Thyroid gland (tissue), 4 donors: Measurements from ENCODE around the gene PLPP1. TPM values are rescaled to one million over a fixed set of nuclear protein-coding genes. Genes with fewer than 3 reads are reported as not detected.

Experiments
- DNase-seq, 2 donors: peaks; one replicate each; pipeline ENCODE4 v3.0.0-alpha.2; 2019
- H3K27ac ChIP-seq, 3 donors: fragments of 200-600 bp; sonication (generic); 1 replicate in 2 of 3; 2 replicates in 1 of 3; pipeline ENCODE4 v1.5.1; 2016 to 2019; ENCODE audit warnings: mild to moderate bottlenecking in 1 of 3, moderate library complexity in 1 of 3
- H3K27me3 ChIP-seq: fragments of 200-600 bp; sonication (generic); one replicate; pipeline ENCODE4 v1.5.1; 2019
- H3K36me3 ChIP-seq, 2 donors: fragments of 200-600 bp; sonication (generic); one replicate each; pipeline ENCODE4 v1.5.1; 2016 to 2019
- H3K4me1 ChIP-seq, 2 donors: fragments of 200-600 bp; sonication (generic); one replicate each; pipeline ENCODE4 v1.5.1; 2017 to 2019
- H3K4me3 ChIP-seq, 3 donors: fragments of 200-600 bp; sonication (generic); replicated peaks in 1 of 3; 1 replicate in 2 of 3; 2 replicates in 1 of 3; pipeline ENCODE4 v1.5.1; 2016; ENCODE audit warnings: mild to moderate bottlenecking in 1 of 3
- H3K9me3 ChIP-seq: fragments of 200-600 bp; sonication (generic); one replicate; pipeline ENCODE4 v1.5.1; 2017
- POLR2A ChIP-seq, 2 donors: fragments of 450-650 bp; IDR thresholded peaks; one replicate each; pipeline ENCODE4 v1.6.1; 2017; ENCODE audit warnings: antibody characterized with exemption in 2 of 2, mild to moderate bottlenecking in 2 of 2, moderate library complexity in 1 of 2
- WGBS, 2 donors: methylation state at CpG; one replicate each; pipeline ENCODE4 v1.1.5; 2017; 5-methylcytosine and 5-hydroxymethylcytosine counted together
- intact Hi-C: fragments of 100-400 bp; cut with DNase I; formaldehyde crosslinking; loops from one replicate; pipeline ENCODE4 v1.15.1; 2023
- total RNA-seq, 4 donors: library from RNA; depleted of rRNA; stranded (reverse); fragments of >200 nt; gene quantifications; one replicate each; pipeline ENCODE4 v1.2.3, GENCODE V29; 2016
- TF ChIP-seq, protein P1 (sequence below), 6 experiments: fragments of 200-600 bp in 3 of 6; fragments of 450-650 bp in 3 of 6; sonication (generic) in 3 of 6; IDR thresholded peaks; one replicate each; pipeline ENCODE4 v1.5.1; 2016 to 2019; ENCODE audit warnings: antibody characterized with exemption in 6 of 6, mild to moderate bottlenecking in 2 of 6, inconsistent platforms in 1 of 6, moderate library complexity in 1 of 6

Gene PLPP1
- total RNA-seq, 4 donors from 2014 or later: 172 to 284 (median 248) TPM

- Histone ChIP-seq H3K4me3 (no peak overlapping the region), H3K4me1 (no peaks in the 10 kb centered on the region), H3K9me3 (no peaks in the 10 kb centered on the region), H3K27me3 (no peaks in the 10 kb centered on the region), H3K27ac (no peak overlapping the region), H3K36me3 (peaks cover 0 to 11% of the 10 kb centered on the region in 2 donors)
- intact Hi-C loops: no loop called here
- WGBS, 2 donors: 100% methylated on average over 1 of the region's 1 CpG
- DNase-seq: no peak
- TF ChIP-seq, protein P1, sequence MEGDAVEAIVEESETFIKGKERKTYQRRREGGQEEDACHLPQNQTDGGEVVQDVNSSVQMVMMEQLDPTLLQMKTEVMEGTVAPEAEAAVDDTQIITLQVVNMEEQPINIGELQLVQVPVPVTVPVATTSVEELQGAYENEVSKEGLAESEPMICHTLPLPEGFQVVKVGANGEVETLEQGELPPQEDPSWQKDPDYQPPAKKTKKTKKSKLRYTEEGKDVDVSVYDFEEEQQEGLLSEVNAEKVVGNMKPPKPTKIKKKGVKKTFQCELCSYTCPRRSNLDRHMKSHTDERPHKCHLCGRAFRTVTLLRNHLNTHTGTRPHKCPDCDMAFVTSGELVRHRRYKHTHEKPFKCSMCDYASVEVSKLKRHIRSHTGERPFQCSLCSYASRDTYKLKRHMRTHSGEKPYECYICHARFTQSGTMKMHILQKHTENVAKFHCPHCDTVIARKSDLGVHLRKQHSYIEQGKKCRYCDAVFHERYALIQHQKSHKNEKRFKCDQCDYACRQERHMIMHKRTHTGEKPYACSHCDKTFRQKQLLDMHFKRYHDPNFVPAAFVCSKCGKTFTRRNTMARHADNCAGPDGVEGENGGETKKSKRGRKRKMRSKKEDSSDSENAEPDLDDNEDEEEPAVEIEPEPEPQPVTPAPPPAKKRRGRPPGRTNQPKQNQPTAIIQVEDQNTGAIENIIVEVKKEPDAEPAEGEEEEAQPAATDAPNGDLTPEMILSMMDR (IDR thresholded peaks at IDR 0.05): no peak
- TF ChIP-seq POLR2A (IDR thresholded peaks at IDR 0.05): no peak
These were observed 125.0 kb downstream of the PLPP1 start for GRCh38 chr5:55409775-55410174.

DNA sequence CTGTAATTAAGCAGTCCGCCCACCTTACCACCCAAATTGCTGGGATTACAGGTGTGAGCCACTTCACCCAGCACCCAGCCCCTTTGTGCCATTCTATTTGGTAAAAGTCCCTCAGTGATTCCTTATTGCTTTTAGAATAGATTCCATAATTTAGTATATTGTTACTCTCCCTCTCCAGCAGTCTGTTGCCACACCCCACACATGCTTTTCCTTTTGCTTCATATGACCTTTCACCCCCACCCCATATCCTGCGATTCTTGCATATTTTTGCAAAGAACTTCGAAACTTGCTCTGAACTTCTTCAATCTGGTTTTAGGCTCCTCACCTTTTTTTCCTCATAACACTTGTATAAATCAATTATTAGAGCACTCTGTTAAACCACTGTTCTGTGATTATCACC, 126.8 kb downstream of the PLPP1 start:
- no peak for DNase-seq
- no peaks in the 10 kb centered on the region for H3K4me1 ChIP-seq
- no peak for TF ChIP-seq POLR2A (IDR thresholded peaks at IDR 0.05)
- TF ChIP-seq, protein P1 (IDR thresholded peaks at IDR 0.05): no peak
- intact Hi-C loops: no loop called here
- H3K27me3 ChIP-seq: no peaks in the 10 kb centered on the region
- H3K36me3 ChIP-seq: peaks cover 0 to 18% of the 10 kb centered on the region in 2 donors
- H3K9me3 ChIP-seq: no peaks in the 10 kb centered on the region
- no peak overlapping the region for H3K4me3 ChIP-seq
- 81 to 86% methylated on average over 3 of the region's 3 CpGs for WGBS, 2 donors
- no peak overlapping the region for H3K27ac ChIP-seq

DNA sequence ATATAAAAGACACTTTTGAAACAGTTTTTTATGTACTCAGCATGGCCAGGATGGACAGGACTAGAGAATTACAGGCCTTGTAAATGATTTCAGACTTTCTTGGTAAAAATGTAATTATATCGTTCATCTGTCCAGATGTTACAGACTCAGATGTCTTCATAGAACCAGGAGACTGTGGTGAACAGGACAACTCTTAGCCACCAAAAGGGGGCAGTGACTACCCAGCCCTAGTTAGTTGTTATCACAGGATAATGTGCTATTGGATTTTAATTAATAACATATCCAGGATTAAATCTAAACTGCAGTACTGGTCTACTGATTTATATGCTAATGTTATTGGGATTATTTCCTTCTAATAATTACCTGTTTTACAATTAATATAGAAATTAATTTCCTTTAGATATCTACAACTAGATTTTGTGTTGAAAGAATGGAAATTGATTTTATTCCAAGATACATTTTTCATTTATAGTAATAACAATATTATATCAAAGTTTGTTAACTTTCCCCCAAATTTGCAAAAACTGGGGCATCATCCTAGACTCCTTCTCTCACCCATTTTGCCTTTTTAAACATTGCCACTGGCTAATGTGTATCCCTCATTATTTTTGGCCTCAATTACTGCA, 127.6 kb downstream of the PLPP1 start:
- TF ChIP-seq, protein P1 (IDR thresholded peaks at IDR 0.05): peak in 5 of 6 experiments; percentile 21 to 61 (median 54)
- no peak for TF ChIP-seq POLR2A (IDR thresholded peaks at IDR 0.05)
- Histone ChIP-seq H3K4me1 (no peaks in the 10 kb centered on the region), H3K27ac (no peak overlapping the region), H3K36me3 (peaks cover 0 to 23% of the 10 kb centered on the region in 2 donors), H3K9me3 (no peaks in the 10 kb centered on the region), H3K4me3 (no peak overlapping the region), H3K27me3 (no peaks in the 10 kb centered on the region)
- intact Hi-C loops: no loop called here
- WGBS, 2 donors: 58 to 59% methylated on average over 1 of the region's 1 CpG
- DNase-seq: no peak

- Histone ChIP-seq H3K4me3 (no peak overlapping the region), H3K36me3 (peaks cover 0 to 27% of the 10 kb centered on the region in 2 donors)
These were observed 128.5 kb downstream of the PLPP1 start for GRCh38 chr5:55406292-55406691.

GRCh38 chr5:55402199-55402598, 132.6 kb downstream of the PLPP1 start:
- no peak overlapping the region for H3K27ac ChIP-seq
- H3K27me3 ChIP-seq: no peaks in the 10 kb centered on the region
- peaks cover 6 to 28% of the 10 kb centered on the region in 2 donors for H3K36me3 ChIP-seq
- H3K4me1 ChIP-seq: no peaks in the 10 kb centered on the region
- H3K9me3 ChIP-seq: no peaks in the 10 kb centered on the region
- intact Hi-C loops: loop anchor here (5.0 kb wide), 1 partner anchor 290 kb away; no protein-coding TSS in a partner anchor
- no peak overlapping the region for H3K4me3 ChIP-seq
- TF ChIP-seq POLR2A (IDR thresholded peaks at IDR 0.05): no peak
- TF ChIP-seq, protein P1 (IDR thresholded peaks at IDR 0.05): no peak
- DNase-seq: no peak
- WGBS, 2 donors: 43 to 45% methylated on average over 2 of the region's 2 CpGs

More at GRCh38 chr5:55406292-55406691, 128.5 kb downstream of the PLPP1 start:
- TF ChIP-seq POLR2A (IDR thresholded peaks at IDR 0.05): no peak
- TF ChIP-seq, protein P1 (IDR thresholded peaks at IDR 0.05): no peak
- no peaks in the 10 kb centered on the region for H3K4me1 ChIP-seq
- no peaks in the 10 kb centered on the region for H3K9me3 ChIP-seq
- H3K27me3 ChIP-seq: no peaks in the 10 kb centered on the region
- intact Hi-C loops: no loop called here
- WGBS, 2 donors: 90 to 96% methylated on average over 2 of the region's 2 CpGs
- no peak overlapping the region for H3K27ac ChIP-seq
- DNase-seq: no peak
